Dedifferentiated amniotic fluid mesenchymal stem cell (primary cell): ENCODE data around the gene GARRE1.

Source experiments
- DNase-seq: peaks from one replicate; pipeline ENCODE4 v3.0.0-alpha.2; 2016; ENCODE audit errors: extremely low spot score

GARRE1 gene

GRCh38 chr19:34288381-34288780 is 34.0 kb downstream of the GARRE1 start:
- no peak for DNase-seq

- DNase-seq = no peak
These were observed 36.9 kb downstream of the GARRE1 start for GRCh38 chr19:34291235-34291634.

- no peak for DNase-seq
These were observed 40.7 kb downstream of the GARRE1 start for GRCh38 chr19:34295103-34295502.

- no peak for DNase-seq
These were observed 44.7 kb downstream of the GARRE1 start for GRCh38 chr19:34298891-34299520.

GRCh38 chr19:34299576-34299975 is 45.2 kb downstream of the GARRE1 start:
- DNase-seq = no peak

- no peak for DNase-seq
These were observed 46.0 kb downstream of the GARRE1 start for GRCh38 chr19:34300380-34300779.

- no peak for DNase-seq
These were observed 46.6 kb downstream of the GARRE1 start for GRCh38 chr19:34300962-34301361.
